ENCODE results near the gene MED25. TPM values are rescaled to one million over a fixed set of nuclear protein-coding genes. Genes with fewer than 3 reads are reported as not detected.

The MED25 gene
- total and polyA plus RNA-seq, 9 of the 15 experiments (the other 6 are each of a cell fraction or from before 2014, with no cell fraction given), result 4.1 to 93.9 (median 19.3) TPM

- TF ChIP-seq STAG1 (CRISPR knock-in tag; IDR thresholded peaks at IDR 0.05; ENCODE audit: borderline replicate concordance) (0 out of 2 replicates have a peak, but pooled peaks have one; percentile 4), THAP7 (CRISPR knock-in tag; IDR thresholded peaks at IDR 0.05) (0 out of 2 replicates have a peak, but pooled peaks have one; percentile 45), KDM5B (IDR thresholded peaks at IDR 0.05; ENCODE audit: insufficient replicate concordance, low read depth, low read length) (no peak), GATA2 (CRISPR knock-in tag; IDR thresholded peaks at IDR 0.05) (peak; percentile 3; the same call in 1 of the 2 replicates), SMARCA5 (IDR thresholded peaks at IDR 0.05) (peak; percentile 83), RCOR1 (IDR thresholded peaks at IDR 0.05; ENCODE audit: borderline replicate concordance in 1 of 2, low read depth in 2 of 2, low read length in 2 of 2) (peak; percentile 28 to 52; a peak in 2 of 4 replicates), NR2C2 (CRISPR knock-in tag; IDR thresholded peaks at IDR 0.05) (no peak), NR2C2 (tag; IDR thresholded peaks at IDR 0.05) (no peak), HDAC2 (IDR thresholded peaks at IDR 0.05) (peak; percentile 84), NFYB (IDR thresholded peaks at IDR 0.05; ENCODE audit: extremely low read depth, insufficient read length) (no peak), PTBP1 (IDR thresholded peaks at IDR 0.05; ENCODE audit: low read depth, low read length) (0 out of 2 replicates have a peak, but pooled peaks have one; percentile 41), RFX1 (IDR thresholded peaks at IDR 0.05) (no peak), E2F4 (CRISPR knock-in tag; IDR thresholded peaks at IDR 0.05; ENCODE audit: low read depth) (no peak)
- TF ChIP-seq, protein P1, sequence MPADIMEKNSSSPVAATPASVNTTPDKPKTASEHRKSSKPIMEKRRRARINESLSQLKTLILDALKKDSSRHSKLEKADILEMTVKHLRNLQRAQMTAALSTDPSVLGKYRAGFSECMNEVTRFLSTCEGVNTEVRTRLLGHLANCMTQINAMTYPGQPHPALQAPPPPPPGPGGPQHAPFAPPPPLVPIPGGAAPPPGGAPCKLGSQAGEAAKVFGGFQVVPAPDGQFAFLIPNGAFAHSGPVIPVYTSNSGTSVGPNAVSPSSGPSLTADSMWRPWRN (IDR thresholded peaks at IDR 0.05; ENCODE audit: low read depth), result no peak
These were observed 46.8 kb downstream of the MED25 start (continued) for GRCh38 chr19:49864890-49865289.

All from K562 (cell line).